HepG2 (cell line): ENCODE measurements around the gene PLD6. TPM values are rescaled to one million over a fixed set of nuclear protein-coding genes. Genes with fewer than 3 reads are reported as not detected.

Experiments
- AHR ChIP-seq: IDR thresholded peaks from 2 replicates; pipeline ENCODE4 v1.6.1; 2018; ENCODE audit warnings: missing genetic modification reagents, missing compliant biosample characterization
- BRD4 ChIP-seq: sonication (generic); formaldehyde crosslinking; IDR thresholded peaks from 2 replicates; pipeline ENCODE4 v1.4.0; 2020; ENCODE audit warnings: missing genetic modification reagents
- EP300 ChIP-seq, 3 experiments: sonication (generic) in 1 of 3; formaldehyde crosslinking in 1 of 3; IDR thresholded peaks; 2 replicates each; pipeline versions ENCODE4 v1.5.1 to v1.6.1; 2011 to 2020; ENCODE audit warnings: low read depth in 2 of 3, low read length in 2 of 3, borderline replicate concordance in 1 of 3, improper control_type of control experiment in 1 of 3, mild to moderate bottlenecking in 1 of 3, missing genetic modification reagents in 1 of 3, moderate library complexity in 1 of 3
- FIP1L1 ChIP-seq: fragments of 200-400 bp; formaldehyde crosslinking; IDR thresholded peaks from 2 replicates; pipeline ENCODE4 v1.6.1; 2018; ENCODE audit warnings: low read depth, mild to moderate bottlenecking, low read length, moderate library complexity, borderline replicate concordance; ENCODE audit not compliant: insufficient read depth
- GMEB1 ChIP-seq: sonication (generic); formaldehyde crosslinking; IDR thresholded peaks from 2 replicates; pipeline ENCODE4 v1.5.1; 2020; ENCODE audit warnings: missing genetic modification reagents, mild to moderate bottlenecking, borderline replicate concordance
- HNF4G ChIP-seq, 2 experiments: sonication (generic) in 1 of 2; formaldehyde crosslinking in 1 of 2; IDR thresholded peaks; 2 replicates each; pipeline versions ENCODE4 v1.4.0 to v1.6.1; 2011 to 2020; ENCODE audit warnings: borderline replicate concordance in 2 of 2, low read depth in 2 of 2, mild to moderate bottlenecking in 2 of 2, low read length in 1 of 2, missing genetic modification reagents in 1 of 2, moderate library complexity in 1 of 2
- KLF12 ChIP-seq: sonication (generic); formaldehyde crosslinking; IDR thresholded peaks from 2 replicates; pipeline ENCODE4 v1.4.0; 2020; ENCODE audit warnings: missing genetic modification reagents, borderline replicate concordance
- MXD4 ChIP-seq: IDR thresholded peaks from 2 replicates; pipeline ENCODE4 v1.6.1; 2016; ENCODE audit warnings: mild to moderate bottlenecking, missing biosample characterization, missing genetic modification reagents
- NFRKB ChIP-seq: fragments of 450-650 bp; IDR thresholded peaks from 2 replicates; pipeline ENCODE4 v1.6.1; 2017
- NKX3-1 ChIP-seq: sonication (generic); formaldehyde crosslinking; IDR thresholded peaks from 2 replicates; pipeline ENCODE4 v1.5.0; 2020; ENCODE audit warnings: missing genetic modification reagents
- RBM22 ChIP-seq: fragments of 200-400 bp; formaldehyde crosslinking; optimal IDR thresholded peaks from 2 replicates; pipeline ENCODE3; 2017; ENCODE audit warnings: mild to moderate bottlenecking, low read length, moderate library complexity
- SMARCC2 ChIP-seq: fragments of 450-650 bp; IDR thresholded peaks from 2 replicates; pipeline ENCODE4 v1.6.1; 2017; ENCODE audit warnings: antibody characterized with exemption, mild to moderate bottlenecking
- TERF1 ChIP-seq: sonication (generic); formaldehyde crosslinking; IDR thresholded peaks from 2 replicates; pipeline ENCODE4 v1.8.0; 2022; ENCODE audit warnings: mild to moderate bottlenecking, missing genetic modification reagents, moderate library complexity
- YY1 ChIP-seq: IDR thresholded peaks from 2 replicates; pipeline ENCODE4 v1.6.1; 2011; ENCODE audit warnings: low read length, low read depth, moderate library complexity, mild to moderate bottlenecking; ENCODE audit not compliant: insufficient read depth, insufficient replicate concordance
- ZNF232 ChIP-seq: sonication (generic); formaldehyde crosslinking; IDR thresholded peaks from 2 replicates; pipeline ENCODE4 v1.4.0; 2020; ENCODE audit warnings: missing genetic modification reagents, borderline replicate concordance
- ZNF512B ChIP-seq: sonication (generic); formaldehyde crosslinking; IDR thresholded peaks from 2 replicates; pipeline ENCODE4 v1.5.1; 2020; ENCODE audit warnings: missing genetic modification reagents, mild to moderate bottlenecking, borderline replicate concordance
- ZNF570 ChIP-seq: sonication (generic); formaldehyde crosslinking; IDR thresholded peaks from 2 replicates; pipeline ENCODE4 v1.4.0; 2020; ENCODE audit warnings: mild to moderate bottlenecking, missing genetic modification reagents, borderline replicate concordance
- polyA plus RNA-seq, 8 experiments: library from polyadenylated mRNA; depleted of rRNA in 3 of 8; stranded (reverse) in 7 of 8; unstranded in 1 of 8; fragments of >200 nt; fragmentation: Illumina TruSeq in 4 of 8; extraction: Trizol in 4 of 8; gene quantifications; 2 replicates each; pipeline versions ENCODE4 v1.2.1 to v1.2.3, GENCODE V29; 2011 to 2016; ENCODE audit warnings: low read depth in 4 of 8, missing spikeins in 1 of 8, mixed read lengths in 1 of 8; ENCODE audit not compliant: insufficient read depth in 1 of 8
- total RNA-seq, 5 experiments: library from RNA; depleted of rRNA; stranded (reverse); fragments of >200 nt; fragmentation: Illumina TruSeq; extraction: Trizol; gene quantifications; 2 replicates each; pipeline ENCODE4 v1.2.3, GENCODE V29; 2016; ENCODE audit warnings: low read depth in 1 of 5
- TF ChIP-seq, protein P1 (sequence below): sonication (generic); formaldehyde crosslinking; IDR thresholded peaks from 2 replicates; pipeline ENCODE4 v1.4.0; 2020; ENCODE audit warnings: mild to moderate bottlenecking, missing genetic modification reagents, borderline replicate concordance
- TF ChIP-seq, protein P2 (sequence below): sonication (generic); formaldehyde crosslinking; IDR thresholded peaks from 2 replicates; pipeline ENCODE4 v1.5.0; 2020; ENCODE audit warnings: missing genetic modification reagents

Gene PLD6
- total and polyA plus RNA-seq, 2 of the 13 experiments (the other 11 are each of a cell fraction or from before 2014, with no cell fraction given): 5.2 to 11.4 TPM

- TF ChIP-seq HNF4G (IDR thresholded peaks at IDR 0.05; ENCODE audit: borderline replicate concordance, low read depth, low read length) (no peak), HNF4G (CRISPR knock-in tag; IDR thresholded peaks at IDR 0.05; ENCODE audit: borderline replicate concordance, low read depth) (no peak), GMEB1 (CRISPR knock-in tag) (peak; percentile 95), FIP1L1 (no peak), ZNF512B (CRISPR knock-in tag) (no peak), YY1 (peak; percentile 38), ZNF232 (CRISPR knock-in tag) (peak; percentile 12; the same call in 1 of the 2 replicates), AHR (CRISPR knock-in tag) (no peak), NKX3-1 (CRISPR knock-in tag) (peak; percentile 74), MXD4 (CRISPR knock-in tag) (peak; percentile 96), BRD4 (no peak), TERF1 (CRISPR knock-in tag) (peak; percentile 69; the same call in 1 of the 2 replicates), SMARCC2 (no peak), KLF12 (peak; percentile 97; the same call in 1 of the 2 replicates), EP300 (IDR thresholded peaks at IDR 0.05; ENCODE audit: low read depth in 2 of 2, low read length in 2 of 2) (no peak), EP300 (CRISPR knock-in tag; IDR thresholded peaks at IDR 0.05; ENCODE audit: borderline replicate concordance) (peak; percentile 57), ZNF570 (CRISPR knock-in tag) (0 out of 2 replicates have a peak, but pooled peaks have one; percentile 41), RBM22 (no peak), NFRKB (no peak)
- TF ChIP-seq, protein P1, sequence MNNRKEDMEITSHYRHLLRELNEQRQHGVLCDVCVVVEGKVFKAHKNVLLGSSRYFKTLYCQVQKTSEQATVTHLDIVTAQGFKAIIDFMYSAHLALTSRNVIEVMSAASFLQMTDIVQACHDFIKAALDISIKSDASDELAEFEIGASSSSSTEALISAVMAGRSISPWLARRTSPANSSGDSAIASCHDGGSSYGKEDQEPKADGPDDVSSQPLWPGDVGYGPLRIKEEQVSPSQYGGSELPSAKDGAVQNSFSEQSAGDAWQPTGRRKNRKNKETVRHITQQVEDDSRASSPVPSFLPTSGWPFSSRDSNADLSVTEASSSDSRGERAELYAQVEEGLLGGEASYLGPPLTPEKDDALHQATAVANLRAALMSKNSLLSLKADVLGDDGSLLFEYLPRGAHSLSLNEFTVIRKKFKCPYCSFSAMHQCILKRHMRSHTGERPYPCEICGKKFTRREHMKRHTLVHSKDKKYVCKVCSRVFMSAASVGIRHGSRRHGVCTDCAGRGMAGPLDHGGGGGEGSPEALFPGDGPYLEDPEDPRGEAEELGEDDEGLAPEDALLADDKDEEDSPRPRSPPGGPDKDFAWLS (CRISPR knock-in tag): no peak
- TF ChIP-seq, protein P2, sequence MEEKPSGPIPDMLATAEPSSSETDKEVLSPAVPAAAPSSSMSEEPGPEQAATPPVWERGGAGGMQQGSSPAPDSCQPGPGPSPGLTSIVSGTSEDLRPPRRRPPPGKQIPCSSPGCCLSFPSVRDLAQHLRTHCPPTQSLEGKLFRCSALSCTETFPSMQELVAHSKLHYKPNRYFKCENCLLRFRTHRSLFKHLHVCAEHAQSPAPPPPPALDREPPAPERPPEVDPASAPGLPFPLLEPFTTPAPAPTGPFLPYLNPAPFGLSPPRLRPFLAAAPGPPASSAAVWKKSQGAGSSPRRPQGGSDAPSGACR: peak; percentile 95
Observed at GRCh38 chr17:17206124-17206912, at the start of gene PLD6 (continued).
